OCI-LY3 (cell line): ENCODE data around the gene GMCL1.

Experiments
- CTCF ChIP-seq: fragments of 200-600, 300-600 bp; sonication (generic); IDR thresholded peaks from 2 replicates; pipeline ENCODE4 v1.5.1; 2014; ENCODE audit warnings: antibody characterized with exemption, low read length, low read depth
- EZH2phosphoT487 ChIP-seq: fragments of 200-600 bp; shearing (Covaris generic); IDR thresholded peaks from 2 replicates; pipeline ENCODE4 v1.6.1; 2018; ENCODE audit warnings: antibody characterized with exemption, mixed run types, low read depth

- TF ChIP-seq CTCF, result no peak
- TF ChIP-seq EZH2phosphoT487, result no peak
These were observed 18.8 kb downstream of the GMCL1 start for GRCh38 chr2:69848186-69848790.
